PFSK-1 (cell line): ENCODE measurements around the gene TFCP2L1.

Source experiments
- FOXP2 ChIP-seq: optimal IDR thresholded peaks from 2 replicates; pipeline ENCODE3; 2011; ENCODE audit warnings: borderline replicate concordance, control low read depth, inconsistent platforms; ENCODE audit not compliant: insufficient read depth; ENCODE audit errors: extremely low read length, extremely low read depth
- POLR2AphosphoS5 ChIP-seq: IDR thresholded peaks from 2 replicates; pipeline ENCODE4 v1.6.1; 2012; ENCODE audit warnings: low read depth, mild to moderate bottlenecking, control low read depth, low read length, moderate library complexity
- SIN3A ChIP-seq: IDR thresholded peaks from 2 replicates; pipeline ENCODE4 v1.6.1; 2012; ENCODE audit warnings: mild to moderate bottlenecking, low read length, moderate library complexity, borderline replicate concordance; ENCODE audit not compliant: insufficient read depth
- TAF1 ChIP-seq: IDR thresholded peaks from 2 replicates; pipeline ENCODE4 v1.6.1; 2012; ENCODE audit warnings: low read length, control low read depth, borderline replicate concordance; ENCODE audit not compliant: insufficient read depth
- TF ChIP-seq, protein P1 (sequence below), 2 experiments: IDR thresholded peaks; 2 replicates each; pipeline versions ENCODE4 v1.6.1 to v1.8.0; 2011 to 2012; ENCODE audit warnings: low read depth in 2 of 2, low read length in 2 of 2, control low read depth in 1 of 2, inconsistent platforms in 1 of 2, mild to moderate bottlenecking in 1 of 2, moderate library complexity in 1 of 2; ENCODE audit not compliant: insufficient read depth in 1 of 2

TFCP2L1 gene

DNA sequence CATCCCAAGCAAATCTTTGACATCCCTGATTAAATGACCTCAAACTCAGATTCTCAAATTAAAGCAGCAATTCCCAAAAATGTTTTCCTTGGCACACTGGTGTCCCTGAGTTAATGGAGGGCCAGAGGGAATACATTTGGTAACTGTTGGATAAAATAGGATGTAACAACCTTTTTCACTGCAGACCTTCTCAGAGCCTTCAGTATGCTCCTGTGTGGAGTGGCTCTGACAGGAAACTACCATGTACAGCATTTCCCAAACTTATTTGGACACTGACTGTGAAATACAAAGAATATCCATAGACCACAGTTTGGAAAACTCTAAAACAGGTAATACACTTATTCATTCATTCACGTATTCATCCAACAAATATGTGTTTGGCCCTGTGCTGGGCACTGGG is 91.8 kb downstream of the TFCP2L1 start:
- TF ChIP-seq, protein P1, sequence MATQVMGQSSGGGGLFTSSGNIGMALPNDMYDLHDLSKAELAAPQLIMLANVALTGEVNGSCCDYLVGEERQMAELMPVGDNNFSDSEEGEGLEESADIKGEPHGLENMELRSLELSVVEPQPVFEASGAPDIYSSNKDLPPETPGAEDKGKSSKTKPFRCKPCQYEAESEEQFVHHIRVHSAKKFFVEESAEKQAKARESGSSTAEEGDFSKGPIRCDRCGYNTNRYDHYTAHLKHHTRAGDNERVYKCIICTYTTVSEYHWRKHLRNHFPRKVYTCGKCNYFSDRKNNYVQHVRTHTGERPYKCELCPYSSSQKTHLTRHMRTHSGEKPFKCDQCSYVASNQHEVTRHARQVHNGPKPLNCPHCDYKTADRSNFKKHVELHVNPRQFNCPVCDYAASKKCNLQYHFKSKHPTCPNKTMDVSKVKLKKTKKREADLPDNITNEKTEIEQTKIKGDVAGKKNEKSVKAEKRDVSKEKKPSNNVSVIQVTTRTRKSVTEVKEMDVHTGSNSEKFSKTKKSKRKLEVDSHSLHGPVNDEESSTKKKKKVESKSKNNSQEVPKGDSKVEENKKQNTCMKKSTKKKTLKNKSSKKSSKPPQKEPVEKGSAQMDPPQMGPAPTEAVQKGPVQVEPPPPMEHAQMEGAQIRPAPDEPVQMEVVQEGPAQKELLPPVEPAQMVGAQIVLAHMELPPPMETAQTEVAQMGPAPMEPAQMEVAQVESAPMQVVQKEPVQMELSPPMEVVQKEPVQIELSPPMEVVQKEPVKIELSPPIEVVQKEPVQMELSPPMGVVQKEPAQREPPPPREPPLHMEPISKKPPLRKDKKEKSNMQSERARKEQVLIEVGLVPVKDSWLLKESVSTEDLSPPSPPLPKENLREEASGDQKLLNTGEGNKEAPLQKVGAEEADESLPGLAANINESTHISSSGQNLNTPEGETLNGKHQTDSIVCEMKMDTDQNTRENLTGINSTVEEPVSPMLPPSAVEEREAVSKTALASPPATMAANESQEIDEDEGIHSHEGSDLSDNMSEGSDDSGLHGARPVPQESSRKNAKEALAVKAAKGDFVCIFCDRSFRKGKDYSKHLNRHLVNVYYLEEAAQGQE (IDR thresholded peaks at IDR 0.05; ENCODE audit: insufficient read depth in 1 of 2, low read depth in 2 of 2, low read length in 2 of 2): no peak
- no peak for TF ChIP-seq SIN3A

DNA sequence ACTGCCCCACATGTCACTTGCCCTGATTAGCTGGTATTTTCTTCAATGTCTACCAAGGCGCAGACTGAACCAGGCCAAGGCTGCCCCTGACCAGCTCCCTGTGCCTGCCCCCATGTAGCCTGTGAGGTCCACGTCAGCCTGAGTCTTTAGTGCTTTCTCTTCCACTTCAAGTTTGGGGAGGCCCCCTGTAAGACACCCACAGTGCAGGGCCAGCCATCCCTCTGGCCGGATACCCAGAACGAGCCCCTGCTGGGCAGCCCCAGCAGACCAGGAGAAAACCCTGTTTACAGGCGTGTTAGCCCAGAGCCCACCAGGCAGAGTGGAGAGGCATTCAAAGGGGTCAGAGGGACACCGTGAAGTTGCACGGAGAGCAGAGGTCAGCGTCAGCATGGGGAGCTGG is 92.4 kb downstream of the TFCP2L1 start:
- TF ChIP-seq SIN3A: no peak
- TF ChIP-seq, protein P1 (IDR thresholded peaks at IDR 0.05; ENCODE audit: insufficient read depth in 1 of 2, low read depth in 2 of 2, low read length in 2 of 2): no peak

DNA sequence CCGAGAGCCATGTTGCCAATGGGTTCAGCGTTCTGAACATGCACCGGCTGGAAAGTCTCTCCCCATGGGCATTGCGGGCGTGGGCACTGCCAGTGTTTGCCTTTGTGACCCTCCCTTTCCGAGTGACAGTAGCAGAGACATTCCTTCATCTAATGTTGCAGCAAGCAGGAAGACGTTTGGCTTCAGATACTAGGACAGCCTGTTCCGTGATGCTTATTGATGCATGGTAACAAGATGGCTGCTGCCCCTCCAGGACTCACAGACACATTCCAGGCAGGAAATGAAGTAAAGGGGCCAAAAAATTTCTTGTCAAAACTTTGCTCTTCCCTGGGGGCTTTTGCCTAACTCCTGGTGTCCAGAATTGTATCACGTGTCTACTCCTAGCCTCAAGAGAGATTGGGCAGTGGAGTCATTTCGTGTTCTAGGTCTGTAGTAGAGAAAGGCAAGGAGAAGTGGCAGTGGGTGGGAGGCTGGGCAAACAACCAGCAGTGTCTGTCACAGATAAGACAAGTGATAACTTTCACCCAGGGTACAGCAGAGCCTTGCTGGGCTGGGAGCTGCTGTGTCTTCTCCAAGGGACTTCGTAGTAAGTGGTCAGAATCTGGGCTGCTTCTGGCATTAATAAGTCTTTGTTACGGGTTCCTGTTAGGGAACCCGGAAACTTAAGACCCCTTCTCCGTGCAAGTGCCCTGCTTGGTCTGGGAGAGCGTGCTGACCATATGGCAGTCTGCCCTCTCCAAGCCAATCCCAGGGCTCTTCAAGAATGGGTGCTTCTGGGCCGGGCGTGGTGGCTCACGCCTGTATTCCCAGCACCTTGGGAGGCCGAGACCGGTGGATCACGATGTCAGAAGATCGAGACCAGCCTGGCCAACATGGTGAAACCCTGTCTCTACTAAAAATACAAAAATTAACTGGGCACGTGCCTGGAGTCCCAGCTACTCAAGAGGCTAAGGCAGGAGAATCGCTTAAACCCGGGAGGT is 93.5 kb downstream of the TFCP2L1 start:
- TF ChIP-seq SIN3A (no peak), TAF1 (no peak), FOXP2 (no peak), POLR2AphosphoS5 (no peak)
- TF ChIP-seq, protein P1 (IDR thresholded peaks at IDR 0.05; ENCODE audit: insufficient read depth in 1 of 2, low read depth in 2 of 2, low read length in 2 of 2): no peak

DNA sequence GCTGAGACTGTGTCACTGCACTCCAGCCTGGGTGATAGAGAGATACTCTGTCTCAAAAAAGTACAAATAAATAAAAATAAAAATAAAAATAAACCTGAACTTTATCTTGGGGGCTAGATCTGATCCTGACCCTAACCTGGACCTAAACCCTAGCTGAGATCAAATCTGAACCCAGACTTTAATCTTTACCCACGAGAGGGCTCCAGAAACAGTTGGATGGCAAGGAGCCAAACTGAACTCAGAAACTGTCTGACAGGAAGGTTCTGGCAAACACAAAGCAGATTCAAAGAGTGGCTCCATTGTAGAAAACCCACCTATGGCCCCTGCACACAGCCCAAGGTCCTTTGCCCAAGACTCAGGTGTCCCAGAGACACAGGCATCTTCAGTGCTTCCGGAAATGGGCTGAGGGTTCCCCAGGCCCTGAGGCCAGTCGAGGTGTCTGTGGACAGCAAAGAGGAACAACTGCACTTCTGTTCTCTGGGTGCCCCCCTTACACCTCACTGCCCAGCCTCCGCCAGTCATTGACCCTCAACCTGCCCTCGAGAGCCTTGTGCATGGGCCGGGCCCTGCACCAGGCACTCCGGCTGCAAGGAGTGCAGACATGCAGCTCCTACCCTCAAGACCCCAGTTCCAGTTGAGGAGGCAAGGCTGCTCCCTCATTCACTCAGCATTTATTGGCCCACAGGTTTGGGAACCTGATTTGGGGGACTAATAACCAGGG is 95.2 kb downstream of the TFCP2L1 start:
- TF ChIP-seq TAF1: no peak
- no peak for TF ChIP-seq POLR2AphosphoS5
- no peak for TF ChIP-seq FOXP2
- no peak for TF ChIP-seq SIN3A
- TF ChIP-seq, protein P1 (IDR thresholded peaks at IDR 0.05; ENCODE audit: insufficient read depth in 1 of 2, low read depth in 2 of 2, low read length in 2 of 2): no peak
